H9 (cell line): ENCODE data around the gene OPTC. TPM values are rescaled to one million over a fixed set of nuclear protein-coding genes. Genes with fewer than 3 reads are reported as not detected.

Experiments used
- DNase-seq: peaks from one replicate; pipeline ENCODE4 v3.0.0-alpha.2; 2017
- H2AFZ ChIP-seq: one replicate; pipeline ENCODE4 v1.6.1; 2013; ENCODE audit warnings: mild to moderate bottlenecking, low read length, control low read depth, moderate library complexity
- H2AK5ac ChIP-seq: 2 replicates; pipeline ENCODE4 v1.6.1; 2013; ENCODE audit warnings: low read length, control low read depth, mixed read lengths; ENCODE audit not compliant: insufficient read length
- H2BK120ac ChIP-seq: one replicate; pipeline ENCODE4 v1.6.1; 2013; ENCODE audit warnings: low read depth, mild to moderate bottlenecking, low read length, control low read depth, inconsistent platforms; ENCODE audit not compliant: poor library complexity, severe bottlenecking
- H2BK12ac ChIP-seq: 2 replicates; pipeline ENCODE4 v1.6.1; 2013; ENCODE audit warnings: low read length, control low read depth, mixed read lengths, low read depth; ENCODE audit not compliant: insufficient read length
- H2BK15ac ChIP-seq: 2 replicates; pipeline ENCODE4 v1.6.1; 2013; ENCODE audit warnings: low read depth, low read length, control low read depth
- H2BK20ac ChIP-seq: one replicate; pipeline ENCODE4 v1.6.1; 2013; ENCODE audit warnings: low read depth, mild to moderate bottlenecking, low read length, control low read depth, inconsistent platforms; ENCODE audit not compliant: poor library complexity, severe bottlenecking
- H2BK5ac ChIP-seq: 2 replicates; pipeline ENCODE4 v1.6.1; 2013; ENCODE audit warnings: low read length, control low read depth, mixed read lengths; ENCODE audit not compliant: insufficient read length
- H3K14ac ChIP-seq: 2 replicates; pipeline ENCODE4 v1.6.1; 2013; ENCODE audit warnings: low read length, control low read depth; ENCODE audit not compliant: insufficient read depth
- H3K18ac ChIP-seq: 2 replicates; pipeline ENCODE4 v1.6.1; 2013; ENCODE audit warnings: low read depth, mild to moderate bottlenecking, mixed read lengths, low read length, control low read depth; ENCODE audit not compliant: insufficient read length
- H3K23ac ChIP-seq: 2 replicates; pipeline ENCODE4 v1.6.1; 2013; ENCODE audit warnings: low read length, control low read depth, mixed read lengths, low read depth; ENCODE audit not compliant: insufficient read length
- H3K23me2 ChIP-seq: 2 replicates; pipeline ENCODE4 v1.6.1; 2013; ENCODE audit warnings: low read depth, mild to moderate bottlenecking, mixed read lengths, low read length, control low read depth; ENCODE audit not compliant: insufficient read length, poor library complexity, severe bottlenecking
- H3K27ac ChIP-seq: 2 replicates; pipeline ENCODE4 v1.5.1; 2013; ENCODE audit warnings: low read length, control low read depth, mixed read lengths, low read depth; ENCODE audit not compliant: insufficient read length
- H3K27me3 ChIP-seq: 2 replicates; pipeline ENCODE4 v1.6.1; 2013; ENCODE audit warnings: low read length, control low read depth, inconsistent platforms; ENCODE audit not compliant: insufficient read depth
- H3K4ac ChIP-seq: 2 replicates; pipeline ENCODE4 v1.6.1; 2013; ENCODE audit warnings: low read depth, mild to moderate bottlenecking, control low read depth, inconsistent platforms, low read length, moderate library complexity
- H3K4me1 ChIP-seq: 2 replicates; pipeline ENCODE4 v1.6.1; 2013; ENCODE audit warnings: low read length, control low read depth, inconsistent platforms; ENCODE audit not compliant: insufficient read depth
- H3K4me2 ChIP-seq: 2 replicates; pipeline ENCODE4 v1.6.1; 2013; ENCODE audit warnings: low read length, control low read depth, mixed read lengths; ENCODE audit not compliant: insufficient read length, insufficient read depth
- H3K56ac ChIP-seq: 2 replicates; pipeline ENCODE4 v1.6.1; 2013; ENCODE audit warnings: low read depth, mild to moderate bottlenecking, mixed read lengths, low read length, control low read depth; ENCODE audit not compliant: insufficient read length
- H3K79me1 ChIP-seq: 2 replicates; pipeline ENCODE4 v1.6.1; 2013; ENCODE audit warnings: low read depth, mild to moderate bottlenecking, moderate library complexity, low read length, control low read depth, inconsistent platforms; ENCODE audit not compliant: insufficient read depth, poor library complexity, severe bottlenecking
- H3K79me2 ChIP-seq: 2 replicates; pipeline ENCODE4 v1.6.1; 2013; ENCODE audit warnings: low read length, control low read depth, inconsistent platforms; ENCODE audit not compliant: insufficient read depth
- H3K9ac ChIP-seq: 2 replicates; pipeline ENCODE4 v1.6.1; 2013; ENCODE audit warnings: low read length, control low read depth, mixed read lengths; ENCODE audit not compliant: insufficient read length; ENCODE audit errors: extremely low read depth
- H3K9me3 ChIP-seq: one replicate; pipeline ENCODE4 v1.6.1; 2013; ENCODE audit warnings: low read depth, low read length, inconsistent platforms; ENCODE audit not compliant: control insufficient read depth
- H3T11ph ChIP-seq: one replicate; pipeline ENCODE4 v1.6.1; 2013; ENCODE audit warnings: mild to moderate bottlenecking, low read length, control low read depth, inconsistent platforms
- H4K20me1 ChIP-seq: one replicate; pipeline ENCODE4 v1.6.1; 2013; ENCODE audit not compliant: control insufficient read depth, insufficient read length, insufficient read depth
- H4K5ac ChIP-seq: 2 replicates; pipeline ENCODE4 v1.6.1; 2013; ENCODE audit warnings: low read depth, mild to moderate bottlenecking, mixed read lengths, low read length, control low read depth; ENCODE audit not compliant: insufficient read length
- H4K8ac ChIP-seq: replicated peaks from 2 replicates; pipeline ENCODE4 v1.6.1; 2013; ENCODE audit warnings: low read length, control low read depth, mixed read lengths, low read depth; ENCODE audit not compliant: insufficient read length
- H4K91ac ChIP-seq: 2 replicates; pipeline ENCODE4 v1.6.1; 2013; ENCODE audit warnings: low read depth, mild to moderate bottlenecking, moderate library complexity, mixed read lengths, low read length, control low read depth; ENCODE audit not compliant: insufficient read length
- H3K27ac Mint-ChIP-seq, 3 experiments: 2 replicates in 2 of 3; 3 replicates in 1 of 3; pipeline ENCODE4 v1.8.0; 2020 to 2021; ENCODE audit warnings: mixed read lengths in 3 of 3, mild to moderate bottlenecking in 1 of 3, moderate library complexity in 1 of 3
- H3K27me3 Mint-ChIP-seq: 2 replicates; pipeline ENCODE4 v1.8.0; 2021; ENCODE audit warnings: low read depth, mild to moderate bottlenecking, moderate library complexity, mixed read lengths
- H3K36me3 Mint-ChIP-seq, 3 experiments: 2 replicates in 2 of 3; 3 replicates in 1 of 3; pipeline ENCODE4 v1.8.0; 2020 to 2021; ENCODE audit warnings: low read depth in 3 of 3, mixed read lengths in 3 of 3; ENCODE audit not compliant: insufficient read depth in 1 of 3
- H3K4me1 Mint-ChIP-seq, 2 experiments: 2 replicates each; pipeline ENCODE4 v1.8.0; 2020; ENCODE audit warnings: mixed read lengths in 2 of 2
- H3K4me3 Mint-ChIP-seq, 2 experiments: 2 replicates in 1 of 2; 3 replicates in 1 of 2; pipeline ENCODE4 v1.8.0; 2020 to 2021; ENCODE audit warnings: mild to moderate bottlenecking in 2 of 2, mixed read lengths in 2 of 2, moderate library complexity in 1 of 2
- H3K9me3 Mint-ChIP-seq, 2 experiments: 2 replicates in 1 of 2; 3 replicates in 1 of 2; pipeline ENCODE4 v1.8.0; 2020; ENCODE audit warnings: mild to moderate bottlenecking in 2 of 2, mixed read lengths in 2 of 2, moderate library complexity in 1 of 2
- WGBS: extraction: QIAGEN DNeasy Blood & Tissue Kit; methylation state at CpG from one replicate; pipeline ENCODE4 v1.1.7; 2013; ENCODE audit warnings: missing lambda C conversion rate, low lambda C conversion rate, mixed read lengths; ENCODE audit not compliant: insufficient read length; ENCODE audit errors: extremely low coverage; 5-methylcytosine and 5-hydroxymethylcytosine counted together
- total RNA-seq: library from RNA; stranded (reverse); gene quantifications from 2 replicates; pipeline ENCODE4 v1.2.1, GENCODE V29; 2021
- TF ChIP-seq, protein P1 (sequence below): fragments of 200-600 bp; sonication (generic); conservative IDR thresholded peaks from 3 replicates; pipeline ENCODE4 v1.8.0; 2021; ENCODE audit warnings: antibody characterized with exemption, mild to moderate bottlenecking

OPTC gene
- total RNA-seq, 1 experiment from 2014 or later: 1.1 TPM

DNA sequence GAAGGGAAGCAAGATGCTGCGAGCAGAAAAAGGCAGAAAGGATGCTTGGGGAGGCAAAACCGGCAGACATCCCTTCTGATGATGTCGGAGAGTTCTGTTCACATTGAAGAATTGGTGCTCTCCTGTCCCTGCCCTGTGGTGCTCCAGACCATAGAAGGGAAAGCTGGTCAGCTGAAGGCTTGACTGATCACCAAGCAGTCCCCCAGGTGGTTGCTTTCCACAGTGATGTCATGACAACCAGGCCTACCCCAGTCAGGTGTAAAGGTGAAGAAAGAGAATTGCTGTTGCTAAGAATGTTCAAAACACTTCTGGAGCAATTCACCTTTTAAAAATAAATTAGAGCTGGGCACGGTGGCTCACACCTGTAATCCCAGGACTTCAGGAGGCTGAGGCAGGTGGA lies 59.5 kb downstream of the OPTC start:
- Histone ChIP-seq H3K4me1 (peaks cover 15% of the 10 kb centered on the region; the same call in 1 of the 2 replicates), H3K56ac (no peak overlapping the region), H3T11ph (no peak overlapping the region), H4K91ac (no peak overlapping the region), H4K5ac (no peak overlapping the region), H2AFZ (no peak overlapping the region), H3K4ac (no peak overlapping the region), H2BK5ac (no peak overlapping the region), H3K14ac (no peak overlapping the region), H3K23ac (no peak overlapping the region), H3K23me2 (no peaks in the 10 kb centered on the region), H4K8ac (no peak overlapping the region), H3K18ac (peak overlapping the region; percentile 27), H3K9ac (no peak overlapping the region), H2BK120ac (no peak overlapping the region), H3K4me2 (no peak overlapping the region), H2BK15ac (no peak overlapping the region), H3K27me3 (no peaks in the 10 kb centered on the region; the same call in 1 of the 2 replicates), H2AK5ac (no peak overlapping the region), H4K20me1 (no peaks in the 10 kb centered on the region), H3K27ac (no peak overlapping the region), H3K9me3 (no peaks in the 10 kb centered on the region), H2BK20ac (no peak overlapping the region), H2BK12ac (no peak overlapping the region), H3K79me1 (no peaks in the 10 kb centered on the region), H3K79me2 (no peaks in the 10 kb centered on the region)
- Mint-ChIP-seq H3K4me1 (peaks cover 48 to 57% of the 10 kb centered on the region in 2 experiments), H3K27me3 (no peaks in the 10 kb centered on the region; the same call in 1 of the 2 replicates), H3K4me3 (no peak overlapping the region), H3K9me3 (no peaks in the 10 kb centered on the region), H3K36me3 (no peaks in the 10 kb centered on the region), H3K27ac (no peak overlapping the region; a peak in 1 of 7 replicates)
- TF ChIP-seq, protein P1, sequence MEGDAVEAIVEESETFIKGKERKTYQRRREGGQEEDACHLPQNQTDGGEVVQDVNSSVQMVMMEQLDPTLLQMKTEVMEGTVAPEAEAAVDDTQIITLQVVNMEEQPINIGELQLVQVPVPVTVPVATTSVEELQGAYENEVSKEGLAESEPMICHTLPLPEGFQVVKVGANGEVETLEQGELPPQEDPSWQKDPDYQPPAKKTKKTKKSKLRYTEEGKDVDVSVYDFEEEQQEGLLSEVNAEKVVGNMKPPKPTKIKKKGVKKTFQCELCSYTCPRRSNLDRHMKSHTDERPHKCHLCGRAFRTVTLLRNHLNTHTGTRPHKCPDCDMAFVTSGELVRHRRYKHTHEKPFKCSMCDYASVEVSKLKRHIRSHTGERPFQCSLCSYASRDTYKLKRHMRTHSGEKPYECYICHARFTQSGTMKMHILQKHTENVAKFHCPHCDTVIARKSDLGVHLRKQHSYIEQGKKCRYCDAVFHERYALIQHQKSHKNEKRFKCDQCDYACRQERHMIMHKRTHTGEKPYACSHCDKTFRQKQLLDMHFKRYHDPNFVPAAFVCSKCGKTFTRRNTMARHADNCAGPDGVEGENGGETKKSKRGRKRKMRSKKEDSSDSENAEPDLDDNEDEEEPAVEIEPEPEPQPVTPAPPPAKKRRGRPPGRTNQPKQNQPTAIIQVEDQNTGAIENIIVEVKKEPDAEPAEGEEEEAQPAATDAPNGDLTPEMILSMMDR: no peak
- WGBS: no CpG with 5 or more reads among the region's 4 CpGs
- no peak for DNase-seq
